Osteoblast (primary cell): ENCODE data around the gene HLTF. TPM values are rescaled to one million over a fixed set of nuclear protein-coding genes. Genes with fewer than 3 reads are reported as not detected.

Source experiments
- DNase-seq: peaks from one replicate; pipeline ENCODE4 v3.0.0; 2011; ENCODE audit warnings: low spot score, mixed read lengths; ENCODE audit not compliant: insufficient read length; ENCODE audit errors: missing footprints
- H2AFZ ChIP-seq: 2 replicates; pipeline ENCODE4 v1.6.0; 2011; ENCODE audit warnings: mild to moderate bottlenecking, low read length
- H3K27ac ChIP-seq: 2 replicates; pipeline ENCODE4 v1.5.1; 2011; ENCODE audit warnings: mild to moderate bottlenecking, low read depth, low read length, moderate library complexity
- H3K27me3 ChIP-seq: 2 replicates; pipeline ENCODE4 v1.6.0; 2012; ENCODE audit warnings: mild to moderate bottlenecking, control low read depth, inconsistent platforms, low read length, moderate library complexity; ENCODE audit not compliant: insufficient read depth
- H3K36me3 ChIP-seq: 2 replicates; pipeline ENCODE4 v1.5.1; 2011; ENCODE audit warnings: mild to moderate bottlenecking, low read length, control low read depth, moderate library complexity; ENCODE audit not compliant: insufficient read depth
- H3K4me1 ChIP-seq: 2 replicates; pipeline ENCODE4 v1.5.1; 2011; ENCODE audit warnings: mild to moderate bottlenecking, low read length, control low read depth, moderate library complexity; ENCODE audit not compliant: insufficient read depth
- H3K4me2 ChIP-seq: 2 replicates; pipeline ENCODE4 v1.6.0; 2011; ENCODE audit warnings: mild to moderate bottlenecking, low read length; ENCODE audit not compliant: insufficient read depth
- H3K4me3 ChIP-seq: fragments of 200-600 bp; sonication (generic); 3 replicates; pipeline ENCODE4 v1.5.1; 2012; ENCODE audit warnings: mild to moderate bottlenecking, low read length, inconsistent platforms; ENCODE audit not compliant: insufficient read depth
- H3K79me2 ChIP-seq: 2 replicates; pipeline ENCODE4 v1.6.0; 2012; ENCODE audit warnings: mild to moderate bottlenecking, low read length, control low read depth, inconsistent platforms; ENCODE audit not compliant: insufficient read depth
- H3K9me3 ChIP-seq: 2 replicates; pipeline ENCODE4 v1.5.1; 2011; ENCODE audit warnings: low read depth, low read length, control low read depth
- H4K20me1 ChIP-seq: 2 replicates; pipeline ENCODE4 v1.6.0; 2012; ENCODE audit warnings: mild to moderate bottlenecking, low read length, control low read depth; ENCODE audit not compliant: insufficient read depth
- CTCF ChIP-seq: IDR thresholded peaks from 2 replicates; pipeline ENCODE4 v1.5.1; 2011; ENCODE audit warnings: mild to moderate bottlenecking, low read depth, low read length, moderate library complexity; ENCODE audit errors: extremely low read depth
- total RNA-seq: library from RNA; depleted of rRNA; stranded (reverse); fragments of >200 nt; gene quantifications from 2 replicates; pipeline ENCODE4 v1.2.3, GENCODE V29; 2012

Gene HLTF
- total RNA-seq, 1 donor: 42.0 TPM

DNA sequence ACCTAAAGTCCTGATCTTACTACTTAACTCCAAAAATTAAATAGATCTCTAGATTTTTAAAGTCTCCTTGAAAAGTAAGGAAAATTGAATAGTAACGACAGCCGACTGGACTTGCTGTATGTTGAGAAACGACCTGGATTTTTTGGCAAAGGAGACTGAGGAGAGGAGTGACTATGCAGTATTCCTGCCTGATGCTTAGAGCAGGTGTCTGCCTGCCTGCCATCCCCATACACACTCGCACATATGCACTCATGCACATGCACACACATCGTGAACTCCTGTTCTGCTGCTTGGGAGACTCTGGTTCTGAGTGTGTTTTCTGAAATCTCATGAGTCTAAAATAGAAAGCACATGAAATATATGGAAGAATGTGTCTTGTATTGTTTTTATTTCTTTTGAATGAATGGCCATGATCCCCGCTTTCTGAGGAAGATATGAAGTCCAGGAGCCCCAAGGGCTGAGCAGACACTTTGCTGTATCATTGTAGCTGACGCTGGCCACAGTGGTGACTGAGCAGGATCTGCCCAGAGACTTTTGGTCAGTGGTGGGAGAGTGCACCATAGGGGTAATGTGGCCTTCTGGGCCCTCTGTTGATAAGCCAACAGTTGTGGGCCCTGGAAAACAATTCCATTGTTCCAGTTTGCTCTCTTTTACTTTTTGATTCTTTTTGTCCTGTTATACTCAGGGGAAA is 78.6 kb downstream of the HLTF start:
- no peak for DNase-seq
- TF ChIP-seq CTCF: no peak
- H3K4me1 ChIP-seq: peaks cover 18% of the 10 kb centered on the region
- H3K4me2 ChIP-seq: no peak overlapping the region
- no peak overlapping the region for H2AFZ ChIP-seq
- no peaks in the 10 kb centered on the region for H4K20me1 ChIP-seq
- peaks cover 5% of the 10 kb centered on the region for H3K79me2 ChIP-seq
- H3K36me3 ChIP-seq: peaks cover 31% of the 10 kb centered on the region
- no peak overlapping the region for H3K27ac ChIP-seq
- H3K4me3 ChIP-seq: no peak overlapping the region
- H3K9me3 ChIP-seq: no peaks in the 10 kb centered on the region
- no peaks in the 10 kb centered on the region for H3K27me3 ChIP-seq

- H2AFZ ChIP-seq: no peak overlapping the region
- H3K27me3 ChIP-seq: no peaks in the 10 kb centered on the region
- H3K36me3 ChIP-seq: peaks cover 19% of the 10 kb centered on the region
- DNase-seq: no peak
- H3K9me3 ChIP-seq: no peaks in the 10 kb centered on the region
- no peaks in the 10 kb centered on the region for H4K20me1 ChIP-seq
- H3K4me1 ChIP-seq: peaks cover 18% of the 10 kb centered on the region
- H3K4me2 ChIP-seq: no peak overlapping the region
- TF ChIP-seq CTCF: no peak
- peaks cover 2% of the 10 kb centered on the region for H3K79me2 ChIP-seq
- H3K4me3 ChIP-seq: no peak overlapping the region
- H3K27ac ChIP-seq: peak overlapping the region; percentile 77
These were observed 80.9 kb downstream of the HLTF start for GRCh38 chr3:149005416-149005815.

DNA sequence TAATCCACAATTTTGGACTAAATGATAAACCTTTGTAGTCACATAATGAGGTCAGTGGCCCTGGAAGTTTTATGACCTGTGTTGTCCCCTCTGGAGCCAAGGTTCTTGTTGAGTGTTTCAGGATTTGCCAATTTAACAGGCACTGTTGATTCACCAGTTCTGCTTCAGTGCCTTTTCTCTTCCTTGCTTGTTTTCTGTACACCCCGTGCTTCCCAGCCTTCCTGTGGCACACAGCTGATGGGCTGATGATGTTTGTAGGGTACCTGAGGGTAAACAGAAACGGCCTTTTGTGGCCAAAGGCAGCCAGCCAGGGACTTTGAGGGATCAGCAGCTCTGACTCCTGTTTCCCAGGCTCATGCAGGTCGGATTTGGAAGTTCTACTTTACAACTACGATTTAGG is 81.7 kb downstream of the HLTF start:
- Histone ChIP-seq H2AFZ (peak overlapping the region; percentile 88), H3K4me3 (no peak overlapping the region), H3K4me2 (peak overlapping the region; percentile 48), H3K4me1 (peaks cover 18% of the 10 kb centered on the region), H3K9me3 (no peaks in the 10 kb centered on the region), H3K36me3 (peaks cover 21% of the 10 kb centered on the region), H3K27me3 (no peaks in the 10 kb centered on the region), H3K27ac (peak overlapping the region; percentile 77), H4K20me1 (no peaks in the 10 kb centered on the region), H3K79me2 (peaks cover 2% of the 10 kb centered on the region)
- TF ChIP-seq CTCF: no peak
- DNase-seq: peak; percentile 14

GRCh38 chr3:149003653-149004305 is 82.6 kb downstream of the HLTF start:
- no peaks in the 10 kb centered on the region for H3K27me3 ChIP-seq
- H3K79me2 ChIP-seq: peaks cover 2% of the 10 kb centered on the region
- DNase-seq: no peak
- H3K9me3 ChIP-seq: no peaks in the 10 kb centered on the region
- no peak overlapping the region for H3K4me3 ChIP-seq
- no peak overlapping the region for H3K4me2 ChIP-seq
- H4K20me1 ChIP-seq: no peaks in the 10 kb centered on the region
- H3K4me1 ChIP-seq: peaks cover 21% of the 10 kb centered on the region
- H2AFZ ChIP-seq: no peak overlapping the region
- no peak for TF ChIP-seq CTCF
- H3K36me3 ChIP-seq: peaks cover 18% of the 10 kb centered on the region
- H3K27ac ChIP-seq: peak overlapping the region; percentile 77
